ENCODE results near the gene ALPI.

ALPI gene

DNA sequence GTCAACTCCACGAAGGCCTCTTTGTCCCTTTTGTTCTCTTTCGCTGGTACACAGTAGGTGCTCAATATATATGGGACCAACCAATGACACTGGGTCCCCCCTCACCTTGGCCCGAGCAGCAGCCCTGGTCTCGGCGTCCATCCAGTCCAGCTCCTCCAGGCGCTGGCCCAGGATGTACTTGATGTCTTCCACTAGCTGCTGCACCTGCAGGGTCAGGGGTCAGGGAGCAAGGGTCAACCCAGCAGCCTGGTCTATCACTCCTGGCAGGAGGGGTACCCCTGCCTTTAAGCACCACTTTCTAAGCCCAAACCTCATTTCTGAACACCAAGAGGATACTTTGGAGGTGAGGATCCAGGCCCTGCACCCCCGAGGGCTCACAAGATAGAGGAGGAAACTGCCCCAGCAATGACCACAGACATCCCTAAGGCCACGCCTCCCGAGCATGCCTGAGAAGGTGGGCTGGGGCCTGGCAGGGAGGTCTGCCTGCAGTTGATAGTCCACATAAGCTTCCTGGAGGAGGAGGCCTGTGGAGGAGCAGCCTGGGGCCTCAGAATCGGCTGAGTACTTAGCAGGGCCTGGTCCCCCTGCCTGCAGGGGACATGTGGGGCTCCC lies 27.5 kb downstream of the ALPI start:
- FAIRE-seq (no peak), DNase-seq (ENCODE audit: insufficient read length, low spot score) (no peak)

DNA sequence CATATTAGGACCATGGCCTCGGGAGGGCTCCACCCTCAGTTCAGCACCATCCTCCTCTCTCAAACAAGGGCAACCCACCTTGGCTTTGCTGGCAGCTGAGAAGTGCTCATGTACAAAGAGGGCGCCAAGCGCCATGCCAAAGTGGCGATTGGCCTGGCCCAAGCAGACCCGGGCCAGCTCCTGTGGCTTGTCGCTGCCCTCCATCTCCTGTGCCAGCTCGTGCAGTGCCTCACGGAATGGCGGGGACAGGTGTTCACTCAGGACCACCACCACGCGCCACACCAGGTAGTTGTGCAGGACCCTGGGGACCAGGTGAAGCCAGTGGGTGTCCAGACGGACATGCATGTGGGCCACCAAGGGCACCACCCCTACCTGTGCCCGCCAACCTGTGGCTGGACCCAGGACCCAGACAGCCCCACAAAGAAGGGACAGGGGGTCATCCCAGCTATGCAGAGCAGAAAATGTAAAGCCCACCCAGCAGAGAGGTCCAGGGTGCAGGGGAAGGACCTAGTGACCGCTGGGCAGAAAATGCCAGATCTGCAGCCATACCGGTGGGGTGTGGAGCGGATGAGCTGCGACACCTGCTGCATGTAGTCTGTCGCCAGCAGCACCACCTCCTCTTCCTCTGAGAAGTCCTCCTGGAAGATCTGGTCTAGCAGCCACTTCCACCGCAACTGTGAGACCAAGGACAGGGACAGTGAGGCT lies 28.1 kb downstream of the ALPI start:
- no peak for FAIRE-seq
- DNase-seq (ENCODE audit: insufficient read length, low spot score), result no peak

DNA sequence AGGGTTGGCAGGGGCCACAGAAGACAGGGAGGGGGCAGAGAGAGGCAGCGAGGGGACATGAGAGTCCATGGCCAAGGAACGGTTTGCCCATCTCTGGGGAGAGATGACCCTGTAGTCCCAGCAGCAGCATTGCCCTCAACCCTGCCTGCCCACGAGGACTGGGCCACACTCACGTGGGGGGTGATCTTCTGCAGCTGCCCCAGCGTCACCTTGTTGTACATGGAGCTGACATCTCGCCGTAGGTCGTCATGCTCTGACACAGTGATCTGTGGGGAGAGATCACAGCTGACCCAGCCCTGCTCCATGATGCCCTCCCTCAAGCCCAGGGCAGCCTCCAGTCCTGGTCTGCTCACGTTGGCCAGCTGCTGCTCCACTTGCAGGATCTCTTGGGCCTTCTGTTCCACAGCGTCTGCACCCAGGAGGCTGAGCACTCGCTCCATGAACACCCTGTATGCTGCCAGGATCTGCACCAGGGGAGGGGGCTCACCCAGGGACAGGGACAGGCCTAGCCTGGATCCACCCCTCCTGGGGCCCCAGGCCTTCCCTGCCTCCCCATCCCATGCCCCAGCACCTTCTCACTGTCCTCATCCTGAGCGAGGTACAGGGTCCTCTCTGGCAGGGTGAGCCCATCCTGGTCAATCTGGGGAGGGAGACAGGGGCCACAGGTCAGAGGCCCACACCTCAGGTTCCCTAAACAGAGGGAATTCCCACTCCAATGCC lies 28.8 kb downstream of the ALPI start:
- FAIRE-seq (no peak), DNase-seq (ENCODE audit: insufficient read length, low spot score) (no peak)

DNA sequence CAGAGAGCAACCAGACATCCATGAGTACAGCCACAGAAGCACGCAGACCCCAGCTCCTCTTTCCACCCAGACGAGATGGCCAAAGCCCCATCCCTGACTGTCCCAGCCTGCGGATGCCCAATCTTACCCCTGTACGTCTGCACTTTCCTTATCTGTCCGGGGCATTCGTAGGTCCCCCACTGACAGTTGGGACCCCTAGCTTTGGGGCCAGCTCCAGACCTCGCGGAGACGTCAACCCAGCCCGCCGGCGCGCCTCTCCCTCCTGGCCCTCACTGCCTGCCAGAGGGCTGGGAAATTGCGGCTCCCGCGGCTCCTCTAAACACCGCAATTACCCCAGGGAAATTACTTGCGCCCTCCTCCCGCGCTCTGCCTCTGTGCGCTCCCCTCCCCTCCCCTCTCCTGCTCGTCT lies 29.4 kb downstream of the ALPI start:
- DNase-seq (ENCODE audit: insufficient read length, low spot score) (no peak), FAIRE-seq (no peak)

DNA sequence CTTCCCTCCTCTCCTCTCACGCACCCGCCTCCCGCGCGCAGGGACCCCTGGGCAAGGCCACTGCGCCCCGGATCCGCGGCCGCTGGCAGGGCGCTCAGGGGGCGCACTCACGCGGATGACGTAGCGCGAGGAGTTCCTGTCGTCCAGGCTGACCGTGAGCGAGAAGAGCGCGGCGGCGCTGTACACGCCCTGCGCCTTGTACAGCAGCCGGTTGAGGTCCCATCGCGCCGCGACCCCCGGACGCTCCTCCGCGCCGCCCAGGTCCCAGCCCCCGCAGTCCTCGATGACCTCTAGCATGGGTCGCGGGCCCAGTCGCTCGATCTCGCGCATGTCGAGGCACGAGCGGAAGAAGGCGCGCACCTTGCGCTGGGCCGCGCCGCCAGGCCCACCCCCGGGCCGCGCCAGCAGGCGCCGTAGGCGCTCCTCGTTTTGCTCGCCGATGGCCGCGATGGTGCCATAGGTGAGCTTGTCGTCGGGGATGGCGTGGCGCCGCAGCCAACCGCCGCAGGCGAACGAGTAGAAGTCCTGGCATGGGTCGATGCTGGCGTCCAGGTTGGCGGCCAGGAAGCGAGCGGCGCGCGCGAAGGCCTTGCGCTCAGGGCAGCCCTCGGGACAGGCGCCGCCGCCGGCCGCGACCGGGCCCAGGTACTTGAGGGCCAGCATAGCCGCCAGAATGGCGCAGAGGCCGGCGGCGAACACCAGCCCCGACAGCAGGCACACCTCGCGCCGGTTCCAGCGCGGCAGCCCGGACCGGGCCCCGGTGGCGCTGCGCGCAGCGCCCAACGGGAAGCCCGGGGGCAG lies 30.0 kb downstream of the ALPI start:
- DNase-seq (ENCODE audit: insufficient read length, low spot score) (no peak), FAIRE-seq (no peak)

DNA sequence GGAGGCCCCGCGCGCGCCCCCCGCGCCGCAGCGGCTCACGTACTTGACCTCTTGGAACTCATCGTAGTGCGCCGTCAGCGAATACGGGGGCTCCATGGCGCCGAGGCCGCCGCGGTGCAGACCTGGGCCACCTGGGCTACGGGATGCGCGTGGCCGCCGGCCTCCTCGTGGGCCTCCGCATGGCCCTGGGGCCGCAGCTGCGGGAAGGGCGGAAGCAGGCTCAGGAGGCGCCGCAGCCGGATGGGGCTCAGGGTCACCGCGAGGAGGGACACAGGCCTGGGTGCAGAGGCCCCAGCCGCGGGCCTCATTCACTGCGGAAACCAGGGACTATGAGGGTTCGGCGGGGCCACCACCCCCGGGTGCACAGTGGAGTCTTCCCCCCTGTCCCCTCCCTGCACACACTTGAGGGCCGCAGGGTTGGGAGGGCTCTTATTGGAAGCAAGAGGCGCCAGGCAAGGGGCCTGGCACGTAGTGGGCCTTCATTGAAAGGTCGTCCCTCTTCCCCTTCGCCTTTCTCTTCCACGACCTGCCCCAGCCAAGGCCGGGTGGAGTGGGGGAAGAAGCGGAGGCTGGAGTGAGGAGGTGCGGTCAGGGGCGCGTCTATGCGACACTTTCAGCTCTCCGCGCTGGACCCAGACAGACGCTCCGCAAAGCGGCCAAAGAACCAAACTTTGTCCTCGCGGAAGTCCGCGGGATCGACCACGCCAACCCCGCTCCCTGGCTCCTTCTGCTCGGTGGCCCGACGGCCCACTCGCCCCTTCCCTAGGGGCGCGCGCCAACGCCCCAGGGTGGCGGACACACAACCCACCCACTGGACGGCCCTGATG lies 30.8 kb downstream of the ALPI start:
- no peak for DNase-seq (ENCODE audit: insufficient read length, low spot score)
- no peak for FAIRE-seq

DNA sequence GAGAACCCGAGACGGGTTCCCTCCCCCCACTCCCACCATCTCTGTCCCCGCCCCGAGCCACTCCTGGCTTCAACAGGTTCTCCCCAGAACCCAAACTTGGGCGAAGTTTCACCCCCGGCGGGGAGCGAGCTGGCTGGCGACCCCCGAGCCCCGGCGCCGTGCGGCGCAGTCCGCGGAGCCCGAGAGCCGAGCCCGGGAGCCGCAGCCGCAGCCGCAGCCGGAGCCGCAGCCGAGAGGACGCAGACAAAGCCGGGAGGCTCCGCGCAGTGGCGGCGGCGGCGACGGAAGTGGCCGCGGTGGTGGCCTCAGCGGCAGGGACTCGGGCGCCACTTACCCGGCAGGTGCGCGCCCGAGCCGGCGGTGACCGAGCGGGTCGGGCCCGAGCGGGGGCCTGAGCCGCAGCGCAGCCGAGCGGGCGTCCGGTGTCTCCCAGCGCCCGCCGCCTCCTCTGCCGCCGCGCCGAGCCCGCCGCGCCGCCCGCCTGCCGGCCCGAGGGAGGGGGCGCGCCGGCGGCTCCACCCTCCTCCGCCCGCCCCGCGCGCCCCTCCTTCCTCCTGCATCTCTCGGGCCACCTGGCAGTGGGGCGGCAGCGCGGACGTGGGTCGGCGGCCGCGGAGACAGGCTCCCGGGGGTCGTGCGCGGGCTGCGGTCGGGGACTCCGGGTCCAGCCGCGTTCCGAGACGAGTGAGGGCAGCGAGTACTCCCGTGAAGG lies 31.6 kb downstream of the ALPI start, which contains the start of gene ECEL1:
ECEL1 (minus strand) TSS at position 450 of the 712 bp plus-strand sequence. CDS start 1,181 bp downstream, outside the sequence.
- FAIRE-seq, result no peak
- DNase-seq (ENCODE audit: insufficient read length, low spot score), result no peak

DNA sequence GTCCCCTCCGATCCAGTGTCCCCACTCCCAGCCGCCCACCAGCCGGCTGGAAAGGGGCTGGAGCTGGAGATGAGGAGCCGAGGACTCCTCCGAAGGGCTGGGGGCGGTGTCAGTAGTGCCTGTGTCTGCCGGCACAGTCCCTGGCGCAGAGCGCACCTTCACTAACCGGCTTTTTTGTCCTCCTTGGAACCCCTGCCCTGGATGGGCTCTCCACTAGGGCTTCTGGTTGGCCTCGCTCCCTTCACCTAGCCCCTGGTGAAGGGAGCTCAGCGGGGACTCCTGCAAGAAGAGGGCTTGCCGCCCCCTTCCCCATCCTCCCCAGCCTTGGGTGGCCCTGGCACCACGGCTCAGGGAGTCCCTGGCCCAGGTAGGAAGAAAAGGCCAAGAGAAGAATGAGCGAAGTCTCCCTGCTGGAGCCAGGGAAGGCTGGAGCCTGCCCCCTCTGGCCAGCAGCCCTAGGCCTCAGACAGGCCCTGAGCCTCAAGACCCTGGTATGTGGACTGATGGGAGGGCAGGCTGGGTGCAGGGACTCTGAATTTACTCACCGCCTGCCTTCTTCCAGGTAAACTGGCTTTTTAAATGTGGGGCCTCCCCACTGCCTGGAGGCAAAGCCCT lies 32.3 kb downstream of the ALPI start:
- FAIRE-seq (no peak), DNase-seq (ENCODE audit: insufficient read length, low spot score) (no peak)

DNA sequence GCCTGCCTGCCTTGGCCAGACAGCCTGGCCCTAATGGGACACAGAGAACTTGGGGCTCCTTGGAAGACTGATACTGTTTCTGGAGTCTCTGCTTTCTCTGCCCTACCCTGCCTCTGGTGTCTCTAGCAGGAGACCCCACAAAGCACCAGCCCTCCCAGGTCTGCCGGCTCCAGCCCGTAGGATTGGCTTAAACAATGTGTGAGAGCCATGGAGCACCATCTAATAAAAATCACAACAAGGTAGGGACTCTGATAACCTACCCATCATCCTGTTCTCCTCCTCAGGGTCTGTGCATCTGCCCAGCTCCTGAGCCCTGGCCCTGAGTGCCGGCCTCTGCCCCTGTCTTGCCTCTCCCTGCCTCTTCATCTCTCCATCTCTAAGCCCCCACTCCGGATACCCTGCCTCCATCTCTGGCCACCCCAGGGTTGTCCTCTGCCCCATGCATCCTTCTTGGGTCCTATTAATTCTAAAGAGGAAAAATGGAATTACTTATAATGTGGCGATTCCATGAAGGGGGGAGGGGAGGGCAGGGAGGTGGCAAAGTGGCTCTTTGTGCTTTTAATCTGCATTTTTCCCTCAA lies 32.9 kb downstream of the ALPI start:
- FAIRE-seq (no peak), DNase-seq (ENCODE audit: insufficient read length, low spot score) (no peak)

DNA sequence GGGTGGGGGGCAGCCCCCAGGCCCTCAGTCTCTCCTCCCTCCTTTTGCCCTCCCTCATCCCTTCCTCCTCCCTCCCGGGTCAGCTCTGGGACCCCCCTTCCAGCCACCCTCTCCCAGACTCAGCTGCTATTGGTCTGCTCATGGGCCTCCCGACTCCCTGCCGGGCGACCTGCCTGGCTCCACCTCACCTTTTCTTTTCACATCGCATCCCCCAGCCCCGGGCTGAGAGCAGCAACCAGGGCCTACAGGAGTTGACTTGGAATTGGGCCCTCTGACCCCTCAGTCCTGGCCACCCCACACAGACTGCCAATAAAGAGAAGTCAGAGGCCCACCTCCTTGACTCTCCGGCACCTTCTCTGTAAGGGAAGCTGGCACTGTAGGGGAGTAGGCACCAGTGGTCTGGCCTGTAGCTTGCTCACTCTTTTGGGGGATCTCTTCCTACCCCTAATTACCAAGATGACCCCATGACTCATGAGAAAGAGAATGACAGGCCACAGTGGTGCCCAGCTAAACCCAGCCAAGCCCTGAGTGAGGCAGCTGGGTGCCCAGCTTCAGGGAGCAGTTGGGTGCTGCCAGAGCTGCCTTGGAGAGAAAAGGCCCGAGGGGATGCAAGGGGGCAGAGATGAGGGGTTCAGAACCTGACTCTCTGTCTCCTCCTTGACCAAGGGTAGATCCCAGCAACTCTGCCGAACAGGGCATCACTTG lies 33.7 kb downstream of the ALPI start:
- no peak for FAIRE-seq
- no peak for DNase-seq (ENCODE audit: insufficient read length, low spot score)

DNA sequence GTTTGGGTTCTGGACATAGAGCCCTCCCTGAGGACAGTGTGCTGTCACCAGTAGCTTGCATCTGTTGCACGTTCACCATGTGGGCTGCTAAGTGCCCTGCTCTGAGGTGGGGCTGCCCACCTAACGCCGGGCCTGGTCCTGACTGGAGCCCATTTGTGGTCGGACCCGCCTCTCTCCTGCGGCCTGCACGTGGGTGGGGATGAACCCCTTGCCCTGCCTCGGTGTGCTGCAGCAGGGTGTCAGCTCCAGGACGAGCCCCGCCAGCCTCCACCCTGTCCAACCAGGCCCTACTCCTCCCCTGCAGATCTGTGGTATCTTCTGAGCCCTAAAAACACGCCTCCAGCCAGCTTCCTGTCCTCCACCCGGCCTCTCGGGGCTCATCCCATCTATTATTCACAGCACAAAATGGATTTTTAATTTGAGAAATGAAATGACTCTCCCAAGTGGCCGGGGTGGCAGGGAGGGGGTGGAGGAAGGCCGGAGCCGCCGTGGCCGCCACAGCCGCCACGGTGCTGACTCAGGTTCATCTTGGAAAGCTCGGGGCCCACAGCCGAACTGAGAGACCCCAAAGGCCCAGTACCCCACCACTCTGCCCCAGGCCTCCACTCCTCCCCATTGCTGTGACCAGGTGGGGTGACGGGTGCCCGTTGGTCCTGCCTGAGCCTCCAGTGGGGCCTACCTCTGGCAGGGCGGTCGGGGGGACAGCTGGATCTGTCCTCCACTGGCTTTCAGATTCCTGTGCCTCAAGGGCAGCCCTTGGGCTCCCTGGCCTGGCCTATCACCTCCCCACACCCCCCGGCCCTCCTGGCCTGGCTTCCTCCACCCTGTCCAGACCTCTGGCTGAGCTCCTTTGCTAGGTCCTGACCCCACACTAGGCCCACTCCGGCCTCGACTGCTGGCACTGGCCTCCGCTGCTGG lies 34.5 kb downstream of the ALPI start:
- no peak for DNase-seq (ENCODE audit: insufficient read length, low spot score)
- FAIRE-seq, result no peak

DNA sequence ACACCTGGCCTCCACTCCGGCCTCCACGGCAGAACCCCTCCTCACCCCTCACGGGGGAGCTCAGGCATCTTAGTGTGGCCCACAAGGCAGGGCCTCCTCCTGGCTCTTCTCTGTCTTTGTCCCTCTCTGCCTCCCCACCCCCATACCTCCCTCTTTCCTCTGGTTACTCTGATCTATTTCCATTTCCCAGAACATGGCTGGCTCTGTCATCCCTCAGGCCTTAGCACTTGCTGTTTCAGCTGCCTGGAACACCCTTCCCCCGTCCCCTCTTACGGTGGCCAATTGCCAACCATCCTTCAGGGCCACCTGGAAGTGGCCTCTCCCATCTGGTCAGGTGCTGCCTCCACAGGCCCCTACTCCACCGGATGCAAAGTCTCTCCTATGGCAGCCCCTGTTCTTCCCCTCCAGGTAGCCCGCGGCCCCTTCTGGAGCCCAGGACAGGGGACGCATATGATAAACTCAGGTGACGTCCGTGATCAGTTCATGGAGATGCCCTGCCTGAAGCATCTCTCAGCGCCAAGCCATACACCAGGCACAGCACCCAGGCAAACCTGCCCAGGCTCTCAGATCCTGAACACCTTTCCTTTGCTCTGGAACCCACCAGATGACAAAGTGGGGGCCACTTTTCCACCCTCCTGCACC lies 35.3 kb downstream of the ALPI start:
- no peak for FAIRE-seq
- no peak for DNase-seq (ENCODE audit: insufficient read length, low spot score)

DNA sequence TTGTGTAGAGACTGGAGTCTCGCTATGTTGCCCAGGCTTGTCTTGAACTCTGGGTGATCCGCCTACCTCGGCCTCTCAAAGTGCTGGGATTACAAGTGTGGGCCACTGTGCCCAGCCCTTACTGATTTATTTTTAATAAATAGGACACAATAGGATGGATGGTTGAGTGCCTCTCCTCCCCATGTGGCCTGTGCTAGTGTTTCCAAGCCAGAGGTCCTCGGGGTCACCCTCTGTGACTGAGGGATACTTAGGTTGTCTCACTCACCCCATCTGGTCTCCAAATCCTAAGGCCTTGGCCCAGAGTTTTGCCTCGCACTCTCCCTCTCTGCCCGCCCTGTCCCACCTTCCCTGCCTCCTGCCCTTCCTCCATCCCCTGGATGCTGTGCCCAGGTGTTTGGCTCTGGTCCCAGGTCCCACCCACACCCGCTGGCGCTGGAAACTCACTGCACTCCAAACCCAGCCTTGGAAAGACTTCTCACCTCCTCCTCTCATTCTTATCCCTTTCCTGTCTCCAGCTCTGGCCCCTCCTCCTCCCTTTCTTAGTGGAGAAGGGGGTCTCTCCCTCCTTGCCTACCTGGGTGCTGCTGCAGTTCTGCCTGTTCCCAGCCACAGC lies 36.4 kb downstream of the ALPI start:
- no peak for DNase-seq (ENCODE audit: insufficient read length, low spot score)

DNA sequence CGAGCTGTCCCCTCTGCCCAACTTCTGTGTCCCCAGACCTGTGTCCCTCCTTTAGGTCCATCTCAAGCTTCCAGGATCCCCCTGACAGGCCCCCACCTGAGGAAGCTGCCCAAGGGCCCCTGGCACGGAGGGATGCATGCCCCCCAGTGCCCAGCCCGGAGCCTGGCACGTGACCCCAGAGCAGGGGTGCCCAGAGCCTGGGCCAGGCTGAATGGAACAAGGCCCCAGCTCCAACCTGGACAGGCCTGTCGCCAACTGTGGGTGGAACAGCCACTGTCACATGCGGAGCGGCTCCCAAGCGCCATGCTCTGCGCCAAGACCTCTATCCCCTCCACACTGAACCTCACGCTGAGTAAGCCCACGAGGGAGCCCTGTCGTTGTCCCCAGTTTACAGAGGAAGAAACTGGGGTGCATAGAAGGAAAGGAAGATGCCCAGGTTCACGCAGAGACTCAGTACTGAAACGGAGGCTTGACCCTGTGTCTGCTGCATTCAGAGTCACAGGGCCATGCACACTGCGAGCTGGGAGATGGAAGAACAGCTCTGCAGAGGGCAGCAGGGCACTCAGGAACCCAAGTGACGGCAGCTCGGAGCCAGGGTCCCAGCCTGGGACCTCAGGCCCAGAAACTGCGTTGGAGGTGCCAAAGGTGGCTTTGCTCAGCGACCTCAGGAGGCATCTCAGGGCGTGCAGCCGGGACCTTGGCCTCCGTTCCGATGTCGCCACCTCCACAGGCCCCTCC lies 37.2 kb downstream of the ALPI start:
- no peak for DNase-seq (ENCODE audit: insufficient read length, low spot score)
- FAIRE-seq, result no peak

More for the DNA sequence above, 36.4 kb downstream of the ALPI start:
- FAIRE-seq, result no peak

DNA sequence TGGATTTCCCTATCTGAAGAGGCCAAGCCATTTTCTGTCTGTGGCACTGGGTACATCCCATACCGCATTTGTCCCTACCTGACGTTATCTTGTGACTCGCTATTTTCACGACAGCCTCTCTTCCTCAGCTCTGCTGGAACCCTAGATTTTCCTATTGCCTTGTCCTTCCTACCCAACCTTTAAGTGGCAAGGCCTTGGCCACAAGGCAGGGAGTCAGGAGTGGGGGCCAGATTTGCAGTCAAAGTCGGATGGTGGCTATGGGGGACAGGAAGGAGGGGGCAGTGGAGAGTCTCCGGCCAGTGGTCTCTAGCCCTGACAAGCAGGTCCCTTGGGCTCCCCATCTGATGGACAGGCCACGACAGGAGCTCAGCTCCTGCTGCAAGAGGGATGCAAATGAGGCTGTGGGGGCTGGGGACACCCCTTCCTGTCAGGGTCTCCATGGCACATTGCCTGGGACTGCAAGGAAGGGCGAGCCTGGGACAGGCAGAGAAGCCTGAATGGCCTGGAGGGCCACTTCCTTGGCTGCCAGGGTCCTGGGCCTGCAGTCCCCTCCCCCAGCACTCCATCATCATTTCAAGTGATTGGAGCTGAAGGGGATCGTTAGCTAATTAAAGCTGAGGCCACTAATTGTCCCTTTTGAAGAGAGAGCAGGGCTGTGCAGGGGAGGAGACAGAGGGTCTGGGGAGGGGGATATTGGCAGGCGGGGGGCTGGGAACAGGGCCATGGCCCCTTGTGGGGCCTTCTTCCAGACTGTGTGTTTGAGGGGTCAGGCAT lies 37.9 kb downstream of the ALPI start:
- FAIRE-seq (no peak), DNase-seq (ENCODE audit: insufficient read length, low spot score) (no peak)

All from GM19239 (cell line).